NCI-H345 (cell line): ENCODE results near the gene CNGA2.

Source experiments
- DNase-seq: peaks from one replicate; lab custom pipeline; 2025; lab: John Stamatoyannopoulos, UW

Gene CNGA2

GRCh38 chrX:151753313-151754046, 18.9 kb downstream of the CNGA2 start:
- DNase-seq = peak; percentile 10

GRCh38 chrX:151754047-151754429, 19.5 kb downstream of the CNGA2 start:
- no peak for DNase-seq

GRCh38 chrX:151754641-151755215, 20.2 kb downstream of the CNGA2 start:
- DNase-seq = no peak

GRCh38 chrX:151759041-151759708, 24.6 kb downstream of the CNGA2 start:
- DNase-seq = no peak

GRCh38 chrX:151762802-151763201, 28.3 kb downstream of the CNGA2 start:
- DNase-seq = no peak

- no peak for DNase-seq
Measured at GRCh38 chrX:151763711-151764110, 29.2 kb downstream of the CNGA2 start.

GRCh38 chrX:151765026-151765425, 30.5 kb downstream of the CNGA2 start:
- no peak for DNase-seq

GRCh38 chrX:151771726-151772125, 37.2 kb downstream of the CNGA2 start:
- DNase-seq = no peak

GRCh38 chrX:151773434-151773833, 38.9 kb downstream of the CNGA2 start:
- no peak for DNase-seq

GRCh38 chrX:151774421-151774820, 39.9 kb downstream of the CNGA2 start:
- no peak for DNase-seq

GRCh38 chrX:151776181-151776731, 41.7 kb downstream of the CNGA2 start:
- DNase-seq = no peak

- DNase-seq = no peak
Measured at GRCh38 chrX:151776936-151777335, 42.4 kb downstream of the CNGA2 start.

- DNase-seq = no peak
Measured at GRCh38 chrX:151779258-151779657, 44.7 kb downstream of the CNGA2 start.

- no peak for DNase-seq
Measured at GRCh38 chrX:151780621-151781020, 46.1 kb downstream of the CNGA2 start.

- no peak for DNase-seq
Measured at GRCh38 chrX:151789179-151789800, 54.7 kb downstream of the CNGA2 start.

GRCh38 chrX:151790481-151791160, 56.1 kb downstream of the CNGA2 start:
- DNase-seq = no peak

- no peak for DNase-seq
Measured at GRCh38 chrX:151791961-151792360, 57.4 kb downstream of the CNGA2 start.

GRCh38 chrX:151792505-151792904, 58.0 kb downstream of the CNGA2 start:
- no peak for DNase-seq

GRCh38 chrX:151793886-151794285, 59.3 kb downstream of the CNGA2 start:
- DNase-seq = no peak
